Body of pancreas (tissue), 4 donors: ENCODE data around the gene CNPY1. TPM values are rescaled to one million over a fixed set of nuclear protein-coding genes. Genes with fewer than 3 reads are reported as not detected.
A peak's percentile ranks its signal among the peaks of the same experiment; 100 is the strongest.

Experiments used
- ATAC-seq: fragments of 150-250 bp; one replicate; pipeline ENCODE4 v1.9.1; 2016
- DNase-seq, 4 donors: peaks; one replicate each; pipeline ENCODE4 v3.0.0-alpha.2; 2019
- H3K27ac ChIP-seq, 4 donors: fragments of 200-600 bp; sonication (generic); 1 replicate in 3 of 4; 2 replicates in 1 of 4; pipeline versions ENCODE4 v1.5.1 to v1.6.1; 2016 to 2019; ENCODE audit warnings: mild to moderate bottlenecking in 1 of 4, mixed read lengths in 1 of 4, moderate library complexity in 1 of 4
- H3K27me3 ChIP-seq, 2 donors: fragments of 200-600 bp; sonication (generic); one replicate each; pipeline ENCODE4 v1.6.0; 2016; ENCODE audit warnings: mild to moderate bottlenecking in 1 of 2
- H3K36me3 ChIP-seq, 2 donors: fragments of 200-600 bp; sonication (generic); replicated peaks in 1 of 2; 2 replicates each; pipeline ENCODE4 v1.5.1; 2016; ENCODE audit warnings: low read depth in 2 of 2; ENCODE audit not compliant: insufficient read depth in 1 of 2
- H3K4me1 ChIP-seq: fragments of 200-600 bp; sonication (generic); one replicate; pipeline ENCODE4 v1.6.0; 2016
- H3K4me3 ChIP-seq, 2 donors: fragments of 200-600 bp; sonication (generic); 1 replicate in 1 of 2; 2 replicates in 1 of 2; pipeline ENCODE4 v1.5.1; 2016 to 2019
- H3K9me3 ChIP-seq, 3 donors: fragments of 200-600 bp; sonication (generic); 1 replicate in 2 of 3; 2 replicates in 1 of 3; pipeline ENCODE4 v1.5.1; 2016
- CTCF ChIP-seq, 7 experiments: fragments of 450-650 bp in 4 of 7; fragments of 200-600 bp in 3 of 7; sonication (generic) in 3 of 7; IDR thresholded peaks; one replicate each; pipeline ENCODE4 v1.5.1; 2016 to 2019; ENCODE audit warnings: antibody characterized with exemption in 7 of 7
- POLR2A ChIP-seq, 3 donors: fragments of 450-650 bp; IDR thresholded peaks; one replicate each; pipeline ENCODE4 v1.6.1; 2016; ENCODE audit warnings: antibody characterized with exemption in 3 of 3, mild to moderate bottlenecking in 2 of 3
- WGBS, 2 donors: methylation state at CpG; one replicate each; pipeline ENCODE4 v1.1.5; 2017; 5-methylcytosine and 5-hydroxymethylcytosine counted together
- intact Hi-C: fragments of 100-400 bp; cut with DNase I; formaldehyde crosslinking; loops from one replicate; pipeline ENCODE4 v1.15.1; 2023
- total RNA-seq, 2 donors: library from RNA; depleted of rRNA; stranded (reverse); fragments of >200 nt; gene quantifications; one replicate each; pipeline ENCODE4 v1.1.0, GENCODE V29; 2016

The CNPY1 gene
- total RNA-seq, 2 donors from 2014 or later = not detected

DNA sequence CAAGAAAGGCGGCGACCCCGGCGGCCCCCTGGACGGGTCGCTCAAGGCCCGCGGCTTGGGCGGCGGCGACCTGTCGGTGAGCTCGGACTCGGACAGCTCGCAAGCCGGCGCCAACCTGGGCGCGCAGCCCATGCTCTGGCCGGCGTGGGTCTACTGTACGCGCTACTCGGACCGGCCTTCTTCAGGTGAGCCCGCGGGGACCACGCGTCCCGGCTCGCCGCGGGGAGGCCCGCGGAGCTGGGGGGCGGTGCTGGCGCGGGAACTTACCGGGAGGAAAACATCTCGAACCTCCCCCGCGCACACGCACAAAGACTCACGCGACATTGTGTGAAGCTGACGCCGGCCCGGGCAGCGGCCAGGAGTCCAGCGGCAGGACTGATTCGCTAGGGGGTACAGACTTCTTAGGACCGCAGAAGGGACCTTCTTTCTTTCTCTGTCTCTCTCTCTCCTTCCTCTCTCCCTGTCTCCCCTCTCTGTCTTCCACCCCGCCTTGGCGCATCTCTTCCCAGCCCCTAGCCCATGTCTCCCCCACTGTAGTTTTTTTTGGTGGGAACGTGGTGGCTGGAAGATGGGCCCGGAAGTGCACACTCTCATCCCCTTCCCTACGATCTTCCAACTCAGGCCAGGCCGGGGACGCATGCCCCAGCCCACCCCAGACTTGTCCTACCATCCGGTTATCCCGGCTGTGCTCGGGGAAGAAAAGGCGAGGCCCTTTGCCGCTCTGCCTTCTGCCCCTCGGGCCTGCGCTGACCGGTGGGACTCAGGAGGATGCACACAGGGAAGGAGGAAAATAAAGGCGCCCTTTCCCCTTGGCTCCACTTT lies 87.3 kb downstream of the CNPY1 start:
- Histone ChIP-seq H3K4me3 (no peak overlapping the region), H3K27me3 (peaks cover 4 to 68% of the 10 kb centered on the region in 2 donors), H3K27ac (no peak overlapping the region), H3K9me3 (no peaks in the 10 kb centered on the region), H3K36me3 (no peaks in the 10 kb centered on the region), H3K4me1 (peaks cover 38% of the 10 kb centered on the region)
- ATAC-seq = no peak
- no peak for DNase-seq
- intact Hi-C loops = no loop called here
- TF ChIP-seq CTCF (IDR thresholded peaks at IDR 0.05) (no peak), POLR2A (IDR thresholded peaks at IDR 0.05) (no peak)
- 5 to 11% methylated on average over 14 to 67 of the region's 68 CpGs for WGBS, 2 donors

GRCh38 chr7:155458111-155458877 lies 88.1 kb downstream of the CNPY1 start, which contains the start of gene EN2:
EN2 (plus strand) TSS chr7:155458129; CDS start chr7:155458378, 249 bp downstream.
- 2 to 24% methylated on average over 7 to 89 of the region's 105 CpGs for WGBS, 2 donors
- TF ChIP-seq CTCF (IDR thresholded peaks at IDR 0.05) (no peak), POLR2A (IDR thresholded peaks at IDR 0.05) (no peak)
- H3K4me1 ChIP-seq = peaks cover 45% of the 10 kb centered on the region
- ATAC-seq (peak; percentile 11), DNase-seq (peak in 1 of 4 donors; percentile 23)
- no peaks in the 10 kb centered on the region for H3K36me3 ChIP-seq
- no peak within 1 kb of the TSS for H3K27ac ChIP-seq
- intact Hi-C loops = no loop called here
- H3K27me3 ChIP-seq = peaks cover 4 to 70% of the 10 kb centered on the region in 2 donors
- H3K4me3 ChIP-seq = peak within 1 kb of the TSS; percentile 1 to 26
- H3K9me3 ChIP-seq = no peaks in the 10 kb centered on the region

GRCh38 chr7:155457544-155458110 lies 88.7 kb downstream of the CNPY1 start:
- 5% methylated on average over 75 of the region's 98 CpGs; no CpG with 5 or more reads in 1 of the 2 donors for WGBS, 2 donors
- DNase-seq (no peak), ATAC-seq (peak; percentile 51)
- peaks cover 4 to 72% of the 10 kb centered on the region in 2 donors for H3K27me3 ChIP-seq
- peak overlapping the region in 1 of 2 donors; percentile 26 for H3K4me3 ChIP-seq
- no peak for TF ChIP-seq POLR2A (IDR thresholded peaks at IDR 0.05)
- TF ChIP-seq CTCF (IDR thresholded peaks at IDR 0.05) = no peak
- H3K36me3 ChIP-seq = no peaks in the 10 kb centered on the region
- H3K9me3 ChIP-seq = no peaks in the 10 kb centered on the region
- intact Hi-C loops = no loop called here
- H3K4me1 ChIP-seq = peaks cover 45% of the 10 kb centered on the region
- H3K27ac ChIP-seq = no peak overlapping the region

DNA sequence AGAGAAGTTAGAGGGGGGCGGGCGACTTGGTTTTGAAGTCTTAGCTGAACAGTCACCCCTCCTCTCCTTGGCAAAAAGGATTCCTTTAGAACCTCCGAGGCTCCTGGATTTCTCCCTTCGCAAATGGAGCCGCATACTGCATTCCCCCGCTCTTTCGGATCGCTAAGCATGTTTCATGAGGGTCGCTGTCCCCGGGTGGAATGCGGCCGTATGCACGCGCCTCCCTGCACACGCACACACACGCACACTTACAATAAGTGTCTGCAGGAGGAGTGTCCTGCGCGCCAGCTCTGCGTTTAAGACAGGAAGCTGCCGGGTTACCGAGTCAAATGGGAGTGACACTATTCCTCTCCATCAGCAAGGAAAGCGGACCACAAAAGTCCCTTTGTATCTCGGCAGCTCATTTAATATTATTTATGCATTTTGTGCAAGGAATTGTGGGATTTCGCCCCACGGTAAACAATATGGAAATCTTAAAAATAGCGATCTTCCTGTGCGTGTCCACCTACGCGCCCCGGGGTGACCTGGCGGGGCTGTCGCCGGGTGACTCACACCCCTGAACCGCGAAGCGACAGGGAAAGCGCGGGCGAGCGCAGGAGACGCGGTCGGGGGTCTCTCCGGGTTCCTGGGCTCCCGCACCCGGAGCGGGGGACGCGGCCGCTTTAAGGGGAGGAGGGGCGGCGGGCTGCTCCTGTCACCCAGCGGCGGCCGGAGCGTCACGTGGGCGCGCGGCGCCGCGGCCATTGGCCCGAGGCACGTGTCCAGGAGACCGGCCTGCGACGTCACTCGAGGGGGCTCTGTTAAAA lies 89.4 kb downstream of the CNPY1 start:
- DNase-seq = peak; percentile 60 to 78 (median 64)
- Histone ChIP-seq H3K27ac (no peak overlapping the region), H3K36me3 (no peaks in the 10 kb centered on the region), H3K4me1 (peaks cover 45% of the 10 kb centered on the region), H3K4me3 (peak overlapping the region; percentile 1 to 26), H3K27me3 (peaks cover 4 to 76% of the 10 kb centered on the region in 2 donors), H3K9me3 (no peaks in the 10 kb centered on the region)
- WGBS, 2 donors = 2% methylated on average over 59 to 69 of the region's 69 CpGs
- ATAC-seq = peak; percentile 83
- intact Hi-C loops = no loop called here
- no peak for TF ChIP-seq POLR2A (IDR thresholded peaks at IDR 0.05)
- no peak for TF ChIP-seq CTCF (IDR thresholded peaks at IDR 0.05)
